Keratinocyte (primary cell): Measurements from ENCODE around the gene USH2A.

Experiments used
- CTCF ChIP-seq, 3 experiments: IDR thresholded peaks in 1 of 3; conservative IDR thresholded peaks in 1 of 3; optimal IDR thresholded peaks in 1 of 3; 2 replicates in 2 of 3; 3 replicates in 1 of 3; pipeline versions ENCODE3 to v1.5.1; 2011; ENCODE audit warnings: low read length in 3 of 3, mild to moderate bottlenecking in 3 of 3, moderate library complexity in 2 of 3, control low read depth in 1 of 3, inconsistent platforms in 1 of 3; ENCODE audit not compliant: insufficient read depth in 2 of 3; ENCODE audit errors: extremely low read depth in 1 of 3
- EZH2 ChIP-seq: IDR thresholded peaks from one replicate; pipeline ENCODE4 v1.6.1; 2012; ENCODE audit warnings: inconsistent platforms, mild to moderate bottlenecking, low read length, moderate library complexity

- TF ChIP-seq CTCF (optimal IDR thresholded peaks at IDR 0.05 in 1 of 3, IDR thresholded peaks at IDR 0.05 in 1 of 3, conservative IDR thresholded peaks at IDR 0.05 in 1 of 3; ENCODE audit: extremely low read depth in 1 of 3, insufficient read depth in 2 of 3, low read length in 3 of 3) (no peak), EZH2 (no peak)
Measured at GRCh38 chr1:215971793-215972441, 451.3 kb downstream of the USH2A start.
